ENCODE measurements around the gene KIDINS220. TPM values are rescaled to one million over a fixed set of nuclear protein-coding genes. Genes with fewer than 3 reads are reported as not detected.

The KIDINS220 gene
- total and polyA plus RNA-seq, 2 of the 13 experiments (the other 11 are each of a cell fraction or from before 2014, with no cell fraction given), result 25.2 to 32.3 TPM

DNA sequence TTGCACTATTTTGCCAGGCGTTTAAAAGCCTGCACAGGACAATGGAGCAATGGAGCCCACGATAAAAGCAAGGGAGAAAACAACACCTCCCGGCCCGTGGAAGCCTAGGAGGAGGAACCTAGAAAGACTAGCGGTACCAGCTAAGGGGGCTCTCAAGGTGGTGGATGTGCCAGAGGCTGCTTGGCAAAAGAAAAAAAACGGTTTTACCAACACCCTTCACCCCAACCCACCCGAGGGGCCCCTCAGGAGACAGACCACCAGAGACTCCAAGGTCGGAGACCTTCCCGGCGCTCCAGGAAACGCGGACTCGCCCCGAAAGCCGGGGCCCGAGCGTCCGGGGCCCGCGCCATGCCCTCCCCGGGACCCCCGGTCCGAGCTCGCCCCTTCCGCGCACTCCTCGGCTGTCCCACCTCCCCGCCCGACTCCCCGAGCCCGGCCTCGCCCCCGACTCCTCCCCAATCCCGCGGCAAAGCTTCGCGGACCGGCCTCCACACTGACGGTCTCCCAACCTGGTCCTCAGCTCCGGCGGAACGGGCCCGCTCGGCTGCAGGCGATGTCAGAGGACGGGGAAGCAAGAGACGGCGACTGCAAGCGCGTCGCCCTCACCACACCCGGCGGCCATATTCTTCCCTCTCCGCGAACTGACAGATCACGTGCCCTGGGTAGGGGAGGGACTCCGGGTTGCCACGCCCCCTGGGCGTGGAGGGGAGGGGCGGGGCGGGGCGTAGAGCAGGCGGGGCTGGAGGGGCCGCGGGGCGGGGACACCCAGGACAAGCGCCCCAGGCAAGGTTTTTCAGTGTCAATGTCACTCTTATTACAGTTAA is at the start of gene KIDINS220 (continued):
- TF ChIP-seq, protein P1, sequence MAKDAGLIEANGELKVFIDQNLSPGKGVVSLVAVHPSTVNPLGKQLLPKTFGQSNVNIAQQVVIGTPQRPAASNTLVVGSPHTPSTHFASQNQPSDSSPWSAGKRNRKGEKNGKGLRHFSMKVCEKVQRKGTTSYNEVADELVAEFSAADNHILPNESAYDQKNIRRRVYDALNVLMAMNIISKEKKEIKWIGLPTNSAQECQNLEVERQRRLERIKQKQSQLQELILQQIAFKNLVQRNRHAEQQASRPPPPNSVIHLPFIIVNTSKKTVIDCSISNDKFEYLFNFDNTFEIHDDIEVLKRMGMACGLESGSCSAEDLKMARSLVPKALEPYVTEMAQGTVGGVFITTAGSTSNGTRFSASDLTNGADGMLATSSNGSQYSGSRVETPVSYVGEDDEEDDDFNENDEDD (CRISPR knock-in tag; IDR thresholded peaks at IDR 0.05; ENCODE audit: borderline replicate concordance), result peak; percentile 42; the same call in 1 of the 2 replicates
- TF ChIP-seq PPARG (CRISPR knock-in tag; conservative IDR thresholded peaks at IDR 0.05) (no peak), SMAD9 (CRISPR knock-in tag; IDR thresholded peaks at IDR 0.05) (0 out of 2 replicates have a peak, but pooled peaks have one; percentile 20), EP300 (IDR thresholded peaks at IDR 0.05; ENCODE audit: low read depth in 2 of 2, low read length in 2 of 2) (peak in 1 of 2 experiments; percentile 20; a peak in 1 of 4 replicates), EP300 (CRISPR knock-in tag; IDR thresholded peaks at IDR 0.05; ENCODE audit: borderline replicate concordance) (no peak), NFYB (CRISPR knock-in tag; IDR thresholded peaks at IDR 0.05) (no peak), ATF7 (IDR thresholded peaks at IDR 0.05) (no peak), ATF7 (CRISPR knock-in tag; IDR thresholded peaks at IDR 0.05) (0 out of 2 replicates have a peak, but pooled peaks have one; percentile 41), PAX8 (CRISPR knock-in tag; IDR thresholded peaks at IDR 0.05; ENCODE audit: borderline replicate concordance) (peak; percentile 90; the same call in 1 of the 2 replicates), MYC (CRISPR knock-in tag; IDR thresholded peaks at IDR 0.05; ENCODE audit: borderline replicate concordance) (peak; percentile 53; the same call in 1 of the 2 replicates), ZNF160 (CRISPR knock-in tag; IDR thresholded peaks at IDR 0.05) (0 out of 2 replicates have a peak, but pooled peaks have one; percentile 49), ZNF674 (CRISPR knock-in tag; IDR thresholded peaks at IDR 0.05; ENCODE audit: low read depth) (no peak), THAP11 (CRISPR knock-in tag; IDR thresholded peaks at IDR 0.05) (peak; percentile 46; the same call in 1 of the 2 replicates), ZNF143 (CRISPR knock-in tag; IDR thresholded peaks at IDR 0.05) (no peak), ZMAT3 (CRISPR knock-in tag; conservative IDR thresholded peaks at IDR 0.05) (peak; percentile 72; the same call in 1 of the 2 replicates), FOXO1 (CRISPR knock-in tag; IDR thresholded peaks at IDR 0.05) (peak; percentile 69), PHF8 (CRISPR knock-in tag; IDR thresholded peaks at IDR 0.05) (peak; percentile 97), SRSF1 (optimal IDR thresholded peaks at IDR 0.05; ENCODE audit: low read depth, low read length) (peak; percentile 88), ZNF343 (CRISPR knock-in tag; IDR thresholded peaks at IDR 0.05) (0 out of 2 replicates have a peak, but pooled peaks have one; percentile 47), KDM3A (CRISPR knock-in tag; IDR thresholded peaks at IDR 0.05; ENCODE audit: low read depth) (no peak), ZNF543 (CRISPR knock-in tag; IDR thresholded peaks at IDR 0.05) (peak; percentile 62; the same call in 1 of the 2 replicates)
- TF ChIP-seq, protein P2, sequence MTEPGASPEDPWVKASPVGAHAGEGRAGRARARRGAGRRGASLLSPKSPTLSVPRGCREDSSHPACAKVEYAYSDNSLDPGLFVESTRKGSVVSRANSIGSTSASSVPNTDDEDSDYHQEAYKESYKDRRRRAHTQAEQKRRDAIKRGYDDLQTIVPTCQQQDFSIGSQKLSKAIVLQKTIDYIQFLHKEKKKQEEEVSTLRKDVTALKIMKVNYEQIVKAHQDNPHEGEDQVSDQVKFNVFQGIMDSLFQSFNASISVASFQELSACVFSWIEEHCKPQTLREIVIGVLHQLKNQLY (CRISPR knock-in tag; IDR thresholded peaks at IDR 0.05), result peak; percentile 74
- TF ChIP-seq, protein P3, sequence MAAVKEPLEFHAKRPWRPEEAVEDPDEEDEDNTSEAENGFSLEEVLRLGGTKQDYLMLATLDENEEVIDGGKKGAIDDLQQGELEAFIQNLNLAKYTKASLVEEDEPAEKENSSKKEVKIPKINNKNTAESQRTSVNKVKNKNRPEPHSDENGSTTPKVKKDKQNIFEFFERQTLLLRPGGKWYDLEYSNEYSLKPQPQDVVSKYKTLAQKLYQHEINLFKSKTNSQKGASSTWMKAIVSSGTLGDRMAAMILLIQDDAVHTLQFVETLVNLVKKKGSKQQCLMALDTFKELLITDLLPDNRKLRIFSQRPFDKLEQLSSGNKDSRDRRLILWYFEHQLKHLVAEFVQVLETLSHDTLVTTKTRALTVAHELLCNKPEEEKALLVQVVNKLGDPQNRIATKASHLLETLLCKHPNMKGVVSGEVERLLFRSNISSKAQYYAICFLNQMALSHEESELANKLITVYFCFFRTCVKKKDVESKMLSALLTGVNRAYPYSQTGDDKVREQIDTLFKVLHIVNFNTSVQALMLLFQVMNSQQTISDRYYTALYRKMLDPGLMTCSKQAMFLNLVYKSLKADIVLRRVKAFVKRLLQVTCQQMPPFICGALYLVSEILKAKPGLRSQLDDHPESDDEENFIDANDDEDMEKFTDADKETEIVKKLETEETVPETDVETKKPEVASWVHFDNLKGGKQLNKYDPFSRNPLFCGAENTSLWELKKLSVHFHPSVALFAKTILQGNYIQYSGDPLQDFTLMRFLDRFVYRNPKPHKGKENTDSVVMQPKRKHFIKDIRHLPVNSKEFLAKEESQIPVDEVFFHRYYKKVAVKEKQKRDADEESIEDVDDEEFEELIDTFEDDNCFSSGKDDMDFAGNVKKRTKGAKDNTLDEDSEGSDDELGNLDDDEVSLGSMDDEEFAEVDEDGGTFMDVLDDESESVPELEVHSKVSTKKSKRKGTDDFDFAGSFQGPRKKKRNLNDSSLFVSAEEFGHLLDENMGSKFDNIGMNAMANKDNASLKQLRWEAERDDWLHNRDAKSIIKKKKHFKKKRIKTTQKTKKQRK (IDR thresholded peaks at IDR 0.05; ENCODE audit: low read length), result no peak

Measured in HepG2 (cell line).